Spleen (tissue), 11 donors: ENCODE data around the gene RETREG1. TPM values are rescaled to one million over a fixed set of nuclear protein-coding genes. Genes with fewer than 3 reads are reported as not detected.

ENCODE experiments used
- DNase-seq: peaks from one replicate; pipeline ENCODE4 v3.0.0-alpha.2; 2020
- H3K27ac ChIP-seq, 8 donors: fragments of 200-600 bp; sonication (generic) in 7 of 8; 1 replicate in 4 of 8; 2 replicates in 4 of 8; pipeline versions ENCODE4 v1.5.0 to v1.8.0; 2016 to 2021; ENCODE audit warnings: inconsistent platforms in 4 of 8, mild to moderate bottlenecking in 4 of 8, moderate library complexity in 1 of 8
- H3K27me3 ChIP-seq, 7 donors: fragments of 200-600 bp; sonication (generic) in 6 of 7; replicated peaks in 1 of 7; 1 replicate in 4 of 7; 2 replicates in 3 of 7; pipeline versions ENCODE4 v1.5.0 to v1.8.0; 2016 to 2021; ENCODE audit warnings: inconsistent platforms in 3 of 7, mild to moderate bottlenecking in 1 of 7
- H3K36me3 ChIP-seq, 6 donors: fragments of 200-600 bp; sonication (generic) in 5 of 6; 1 replicate in 4 of 6; 2 replicates in 2 of 6; pipeline versions ENCODE4 v1.5.0 to v1.8.0; 2016 to 2021; ENCODE audit warnings: inconsistent platforms in 2 of 6
- H3K4me1 ChIP-seq, 6 donors: fragments of 200-600 bp; sonication (generic) in 5 of 6; 1 replicate in 3 of 6; 2 replicates in 3 of 6; pipeline versions ENCODE4 v1.5.0 to v1.8.0; 2016 to 2021; ENCODE audit warnings: inconsistent platforms in 3 of 6
- H3K4me3 ChIP-seq, 8 donors: fragments of 200-600 bp; sonication (generic) in 7 of 8; 1 replicate in 4 of 8; 2 replicates in 4 of 8; pipeline versions ENCODE4 v1.5.0 to v1.8.0; 2016 to 2021; ENCODE audit warnings: inconsistent platforms in 4 of 8, mild to moderate bottlenecking in 4 of 8, moderate library complexity in 2 of 8
- H3K9me3 ChIP-seq, 8 donors: fragments of 200-600 bp; sonication (generic) in 7 of 8; 1 replicate in 4 of 8; 2 replicates in 4 of 8; pipeline versions ENCODE4 v1.5.0 to v1.8.0; 2016 to 2021; ENCODE audit warnings: inconsistent platforms in 4 of 8
- POLR2A ChIP-seq, 3 donors: fragments of 450-650 bp; IDR thresholded peaks; one replicate each; pipeline ENCODE4 v1.5.1; 2017; ENCODE audit warnings: antibody characterized with exemption in 3 of 3, mild to moderate bottlenecking in 1 of 3
- POLR2AphosphoS5 ChIP-seq, 3 donors: sonication (generic); formaldehyde crosslinking; IDR thresholded peaks; one replicate each; pipeline ENCODE4 v1.5.1; 2017; ENCODE audit warnings: antibody characterized with exemption in 3 of 3
- WGBS, 5 donors: extraction: QIAGEN DNeasy Blood & Tissue Kit in 3 of 5; methylation state at CpG; one replicate each; pipeline versions ENCODE4 v1.1.5 to v1.1.7; 2013 to 2018; 5-methylcytosine and 5-hydroxymethylcytosine counted together
- intact Hi-C: fragments of 100-400 bp; cut with DNase I; formaldehyde crosslinking; loops from one replicate; pipeline ENCODE4 v1.15.0; 2023; ENCODE audit warnings: low total_unique reads
- polyA plus RNA-seq, 3 donors: library from polyadenylated mRNA; stranded (reverse); fragments of 200-250 nt; gene quantifications; one replicate each; pipeline ENCODE4 v1.2.1, GENCODE V29; 2013
- total RNA-seq, 7 donors: library from RNA; depleted of rRNA in 3 of 7; stranded (reverse); fragments of >200 nt in 3 of 7; fragmentation: NEBNext Ultra II Directional in 4 of 7; extraction: Animal tissue kit (Norgen Biotek cat#: 25700) in 4 of 7; gene quantifications; one replicate each; pipeline versions ENCODE4 v1.1.0 to v1.2.1, GENCODE V29; 2016 to 2021
- TF ChIP-seq, protein P1 (sequence below), 11 experiments: fragments of 200-600 bp in 7 of 11; fragments of 450-650 bp in 4 of 11; sonication (generic) in 4 of 11; IDR thresholded peaks in 8 of 11; conservative IDR thresholded peaks in 3 of 11; 1 replicate in 7 of 11; 2 replicates in 4 of 11; pipeline versions ENCODE4 v1.4.0 to v1.8.0; 2016 to 2021; ENCODE audit warnings: antibody characterized with exemption in 11 of 11, inconsistent platforms in 4 of 11, mild to moderate bottlenecking in 1 of 11
- donor health status: healthy with polysubstance abuse.
- donor health status: DM: no; HTN: no; CAD: no; lungs with moderate emphysema.
- donor health status: DM: no; HTN: no; CAD: no.
- donor health status: Bipolar disorder and iron deficiency.
- donor health status: healthy.
- donor health status: DM: no; HTN: no; CAD: no.
- donor health status: DM: yes; HTN: yes; CAD: no.

Gene RETREG1
- total and polyA plus RNA-seq, 10 donors: 2.5 to 9.0 (median 5.1) TPM

DNA sequence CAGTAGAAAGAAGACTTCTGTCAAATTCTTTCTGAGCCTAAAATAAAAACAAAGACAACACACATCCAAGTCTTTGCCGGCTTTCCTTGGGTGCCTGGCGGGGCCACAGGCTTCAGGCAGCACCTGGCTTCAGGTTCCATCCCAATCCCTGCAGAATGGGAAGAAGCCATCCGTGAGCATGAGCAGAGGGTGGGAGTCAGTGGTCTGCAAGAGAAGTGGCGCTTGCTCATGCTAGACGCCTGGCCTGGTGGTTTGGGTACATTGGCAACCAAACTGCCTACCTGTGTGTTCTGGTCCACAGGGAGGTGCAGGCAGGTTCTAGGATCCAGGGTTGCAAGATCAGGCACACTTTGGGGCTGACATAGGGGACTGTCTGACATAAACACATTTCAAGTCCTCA, 47.6 kb upstream of the RETREG1 start:
- Histone ChIP-seq H3K27me3 (no peaks in the 10 kb centered on the region), H3K9me3 (no peaks in the 10 kb centered on the region), H3K4me3 (no peak overlapping the region), H3K36me3 (peaks cover 0 to 48% (median 9%) of the 10 kb centered on the region in 6 donors), H3K4me1 (no peaks in the 10 kb centered on the region), H3K27ac (no peak overlapping the region)
- WGBS, 5 donors: 91 to 98% (median 92%) methylated on average over 4 to 5 of the region's 5 CpGs
- TF ChIP-seq POLR2AphosphoS5 (IDR thresholded peaks at IDR 0.05): no peak
- TF ChIP-seq, protein P1, sequence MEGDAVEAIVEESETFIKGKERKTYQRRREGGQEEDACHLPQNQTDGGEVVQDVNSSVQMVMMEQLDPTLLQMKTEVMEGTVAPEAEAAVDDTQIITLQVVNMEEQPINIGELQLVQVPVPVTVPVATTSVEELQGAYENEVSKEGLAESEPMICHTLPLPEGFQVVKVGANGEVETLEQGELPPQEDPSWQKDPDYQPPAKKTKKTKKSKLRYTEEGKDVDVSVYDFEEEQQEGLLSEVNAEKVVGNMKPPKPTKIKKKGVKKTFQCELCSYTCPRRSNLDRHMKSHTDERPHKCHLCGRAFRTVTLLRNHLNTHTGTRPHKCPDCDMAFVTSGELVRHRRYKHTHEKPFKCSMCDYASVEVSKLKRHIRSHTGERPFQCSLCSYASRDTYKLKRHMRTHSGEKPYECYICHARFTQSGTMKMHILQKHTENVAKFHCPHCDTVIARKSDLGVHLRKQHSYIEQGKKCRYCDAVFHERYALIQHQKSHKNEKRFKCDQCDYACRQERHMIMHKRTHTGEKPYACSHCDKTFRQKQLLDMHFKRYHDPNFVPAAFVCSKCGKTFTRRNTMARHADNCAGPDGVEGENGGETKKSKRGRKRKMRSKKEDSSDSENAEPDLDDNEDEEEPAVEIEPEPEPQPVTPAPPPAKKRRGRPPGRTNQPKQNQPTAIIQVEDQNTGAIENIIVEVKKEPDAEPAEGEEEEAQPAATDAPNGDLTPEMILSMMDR (IDR thresholded peaks at IDR 0.05 in 8 of 11, conservative IDR thresholded peaks at IDR 0.05 in 3 of 11): no peak
- no peak for TF ChIP-seq POLR2A (IDR thresholded peaks at IDR 0.05)
- intact Hi-C loops: loop anchor here (10.0 kb wide), 1 partner anchor 170 kb away; no protein-coding TSS in a partner anchor
- no peak for DNase-seq

DNA sequence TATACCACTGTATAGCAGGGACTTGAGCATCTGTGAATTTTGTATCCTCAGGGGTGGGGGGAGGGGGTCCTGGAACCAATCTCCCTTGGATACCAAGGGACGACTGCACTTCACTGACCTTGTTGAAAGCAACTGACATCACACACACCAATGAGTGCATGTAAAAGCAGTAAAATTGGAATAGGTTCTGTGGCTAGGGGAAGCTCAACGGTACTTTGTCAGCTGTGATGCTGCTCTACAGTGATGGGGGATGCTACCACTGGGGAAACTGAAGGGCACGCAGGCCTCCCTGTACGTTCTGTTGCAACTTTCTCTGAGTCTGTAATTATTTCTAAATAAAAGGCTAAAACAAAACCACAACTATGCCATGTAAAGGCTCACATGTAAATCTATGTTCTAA, 47.0 kb upstream of the RETREG1 start:
- TF ChIP-seq, protein P1 (IDR thresholded peaks at IDR 0.05 in 8 of 11, conservative IDR thresholded peaks at IDR 0.05 in 3 of 11): no peak
- no peak for TF ChIP-seq POLR2A (IDR thresholded peaks at IDR 0.05)
- no peak for TF ChIP-seq POLR2AphosphoS5 (IDR thresholded peaks at IDR 0.05)
- DNase-seq: no peak
- H3K27me3 ChIP-seq: no peaks in the 10 kb centered on the region
- no peak overlapping the region for H3K4me3 ChIP-seq
- intact Hi-C loops: loop anchor here (10.0 kb wide), 1 partner anchor 169 kb away; no protein-coding TSS in a partner anchor
- no peaks in the 10 kb centered on the region for H3K9me3 ChIP-seq
- no peaks in the 10 kb centered on the region for H3K4me1 ChIP-seq
- peaks cover 0 to 48% (median 9%) of the 10 kb centered on the region in 6 donors for H3K36me3 ChIP-seq
- 65 to 82% (median 68%) methylated on average over 4 of the region's 4 CpGs for WGBS, 5 donors
- no peak overlapping the region for H3K27ac ChIP-seq

DNA sequence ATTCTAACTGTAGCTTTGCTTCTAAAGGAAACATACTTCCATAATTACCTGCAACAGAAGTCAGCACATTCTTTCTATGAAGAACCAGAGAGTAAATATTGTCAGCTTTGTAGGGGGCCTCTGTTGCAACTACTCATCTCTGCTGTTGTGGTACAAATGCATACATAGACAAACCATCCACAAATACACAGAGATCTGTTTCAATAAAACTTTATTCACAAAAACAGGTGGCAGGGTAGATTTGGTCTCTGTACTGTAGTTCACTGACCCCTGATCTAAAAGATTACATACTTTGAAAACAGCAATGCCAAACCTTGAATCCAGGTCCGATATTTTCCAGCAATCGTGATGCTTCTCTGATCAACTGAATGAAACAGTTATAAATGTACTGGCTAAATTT, 44.9 kb upstream of the RETREG1 start:
- Histone ChIP-seq H3K4me1 (no peaks in the 10 kb centered on the region), H3K36me3 (peaks cover 0 to 26% (median 4%) of the 10 kb centered on the region in 6 donors), H3K4me3 (no peak overlapping the region), H3K27me3 (no peaks in the 10 kb centered on the region), H3K9me3 (peaks cover 0 to 5% (median 0%) of the 10 kb centered on the region in 8 donors), H3K27ac (no peak overlapping the region)
- no peak for DNase-seq
- intact Hi-C loops: loop anchor here (10.0 kb wide), 1 partner anchor 167 kb away; no protein-coding TSS in a partner anchor
- 91 to 97% (median 94%) methylated on average over 2 of the region's 2 CpGs for WGBS, 5 donors
- TF ChIP-seq, protein P1 (IDR thresholded peaks at IDR 0.05 in 8 of 11, conservative IDR thresholded peaks at IDR 0.05 in 3 of 11): no peak
- TF ChIP-seq POLR2AphosphoS5 (IDR thresholded peaks at IDR 0.05) (no peak), POLR2A (IDR thresholded peaks at IDR 0.05) (no peak)

DNA sequence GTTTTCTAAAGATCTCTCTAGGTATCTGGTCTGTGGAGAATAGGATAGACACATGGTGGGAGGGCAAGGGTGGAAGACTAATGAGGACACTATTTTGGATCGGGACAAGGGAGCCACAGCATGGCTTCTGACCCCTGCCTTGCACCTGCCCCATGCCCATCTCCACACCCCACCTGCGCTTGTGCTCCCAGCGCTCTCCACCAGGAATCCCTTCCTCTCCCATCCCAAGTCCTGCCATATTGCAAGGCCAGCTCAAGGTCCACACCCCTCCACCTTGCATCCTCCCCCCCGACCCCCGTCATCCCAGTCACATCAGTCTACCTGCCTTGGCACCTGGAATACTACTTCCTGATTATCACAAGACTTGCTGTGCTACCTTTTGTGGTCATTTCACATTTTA, 44.2 kb upstream of the RETREG1 start:
- Histone ChIP-seq H3K4me1 (no peaks in the 10 kb centered on the region), H3K9me3 (peaks cover 0 to 5% (median 0%) of the 10 kb centered on the region in 8 donors), H3K4me3 (no peak overlapping the region), H3K27me3 (no peaks in the 10 kb centered on the region), H3K36me3 (peaks cover 0 to 19% (median under 1%) of the 10 kb centered on the region in 6 donors), H3K27ac (no peak overlapping the region)
- DNase-seq: no peak
- 70 to 94% (median 82%) methylated on average over 5 of the region's 5 CpGs for WGBS, 5 donors
- intact Hi-C loops: loop anchor here (10.0 kb wide), 1 partner anchor 166 kb away; no protein-coding TSS in a partner anchor
- TF ChIP-seq, protein P1 (IDR thresholded peaks at IDR 0.05 in 8 of 11, conservative IDR thresholded peaks at IDR 0.05 in 3 of 11): no peak
- TF ChIP-seq POLR2A (IDR thresholded peaks at IDR 0.05) (no peak), POLR2AphosphoS5 (IDR thresholded peaks at IDR 0.05) (no peak)
